Brain microvascular endothelial cell (primary cell): ENCODE data around the gene PNMA8A.

Experiments
- DNase-seq: peaks from one replicate; pipeline ENCODE4 v3.0.0-alpha.2; 2020
- H3K27ac ChIP-seq: fragments of 250-450 bp; sonication (Bioruptor Pico); 2 replicates; pipeline ENCODE4 v1.5.1; 2020; ENCODE audit warnings: mild to moderate bottlenecking, moderate library complexity
- H3K27me3 ChIP-seq: fragments of 250-450 bp; sonication (Bioruptor Pico); replicated peaks from 2 replicates; pipeline ENCODE4 v1.5.1; 2020; ENCODE audit warnings: mild to moderate bottlenecking
- H3K36me3 ChIP-seq: fragments of 250-450 bp; sonication (Bioruptor Pico); replicated peaks from 2 replicates; pipeline ENCODE4 v1.5.1; 2020; ENCODE audit warnings: mild to moderate bottlenecking
- H3K4me3 ChIP-seq: 2 replicates; pipeline ENCODE4 v1.5.1; 2011; ENCODE audit warnings: low read depth, mild to moderate bottlenecking, control low read depth, low read length, moderate library complexity
- in situ Hi-C: cut with HindIII; loops from 2 replicates; pipeline ENCODE4 v1.10.0; 2017; ENCODE audit warnings: low sequenced_read_pairs, low pct_ligation_motif_present
- TF ChIP-seq, protein P1 (sequence below): IDR thresholded peaks from 2 replicates; pipeline ENCODE4 v1.5.1; 2011; ENCODE audit warnings: low read depth, mild to moderate bottlenecking, moderate library complexity, low read length, control low read depth, inconsistent platforms; ENCODE audit errors: missing control alignments

Gene PNMA8A

DNA sequence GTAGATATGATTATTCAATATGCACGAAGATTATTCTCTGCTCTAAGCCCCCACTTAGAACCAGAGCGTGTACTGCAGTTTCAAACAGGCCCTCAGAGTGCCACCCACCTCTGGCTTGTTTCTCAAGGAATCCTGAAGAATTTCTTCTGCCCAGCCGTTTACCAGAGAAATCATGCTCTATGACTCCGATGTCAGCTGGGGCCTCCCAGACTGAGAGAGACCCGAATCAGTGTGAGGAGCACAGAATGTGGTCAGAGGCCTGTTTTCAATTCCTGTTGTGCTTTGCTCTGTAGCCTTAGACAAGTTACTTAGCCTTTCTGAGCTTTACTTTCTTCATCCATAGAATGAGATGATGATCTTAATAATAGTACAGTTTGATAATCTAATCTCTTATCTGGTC lies 48.2 kb downstream of the PNMA8A start:
- H3K27ac ChIP-seq = no peak overlapping the region
- H3K27me3 ChIP-seq = peaks cover 2% of the 10 kb centered on the region
- in situ Hi-C loops = no loop called here
- H3K36me3 ChIP-seq = no peaks in the 10 kb centered on the region
- TF ChIP-seq, protein P1, sequence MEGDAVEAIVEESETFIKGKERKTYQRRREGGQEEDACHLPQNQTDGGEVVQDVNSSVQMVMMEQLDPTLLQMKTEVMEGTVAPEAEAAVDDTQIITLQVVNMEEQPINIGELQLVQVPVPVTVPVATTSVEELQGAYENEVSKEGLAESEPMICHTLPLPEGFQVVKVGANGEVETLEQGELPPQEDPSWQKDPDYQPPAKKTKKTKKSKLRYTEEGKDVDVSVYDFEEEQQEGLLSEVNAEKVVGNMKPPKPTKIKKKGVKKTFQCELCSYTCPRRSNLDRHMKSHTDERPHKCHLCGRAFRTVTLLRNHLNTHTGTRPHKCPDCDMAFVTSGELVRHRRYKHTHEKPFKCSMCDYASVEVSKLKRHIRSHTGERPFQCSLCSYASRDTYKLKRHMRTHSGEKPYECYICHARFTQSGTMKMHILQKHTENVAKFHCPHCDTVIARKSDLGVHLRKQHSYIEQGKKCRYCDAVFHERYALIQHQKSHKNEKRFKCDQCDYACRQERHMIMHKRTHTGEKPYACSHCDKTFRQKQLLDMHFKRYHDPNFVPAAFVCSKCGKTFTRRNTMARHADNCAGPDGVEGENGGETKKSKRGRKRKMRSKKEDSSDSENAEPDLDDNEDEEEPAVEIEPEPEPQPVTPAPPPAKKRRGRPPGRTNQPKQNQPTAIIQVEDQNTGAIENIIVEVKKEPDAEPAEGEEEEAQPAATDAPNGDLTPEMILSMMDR = no peak
- H3K4me3 ChIP-seq = no peak overlapping the region
- no peak for DNase-seq

DNA sequence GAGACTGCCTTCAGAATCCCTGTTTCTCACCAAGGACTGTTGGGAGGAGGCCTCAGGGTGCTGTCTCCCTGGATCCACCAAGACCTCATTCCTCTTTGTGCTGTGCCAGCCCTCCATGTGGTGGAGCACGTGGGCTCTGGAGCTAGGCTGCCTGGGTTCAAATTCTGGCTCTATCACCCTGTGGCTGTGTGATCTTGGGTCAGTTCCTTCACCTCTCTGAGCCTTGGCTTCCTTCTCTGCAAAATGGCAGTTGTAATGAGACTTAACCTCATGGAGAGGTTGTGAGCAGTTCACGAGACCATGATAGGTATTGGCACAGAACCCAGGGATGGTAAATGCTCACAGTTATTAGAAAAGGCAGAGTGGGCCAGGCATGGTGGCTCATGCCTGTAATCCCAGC lies 49.0 kb downstream of the PNMA8A start:
- TF ChIP-seq, protein P1 = no peak
- no peaks in the 10 kb centered on the region for H3K27me3 ChIP-seq
- in situ Hi-C loops = no loop called here
- no peaks in the 10 kb centered on the region for H3K36me3 ChIP-seq
- no peak for DNase-seq
- no peak overlapping the region for H3K27ac ChIP-seq
- H3K4me3 ChIP-seq = no peak overlapping the region

DNA sequence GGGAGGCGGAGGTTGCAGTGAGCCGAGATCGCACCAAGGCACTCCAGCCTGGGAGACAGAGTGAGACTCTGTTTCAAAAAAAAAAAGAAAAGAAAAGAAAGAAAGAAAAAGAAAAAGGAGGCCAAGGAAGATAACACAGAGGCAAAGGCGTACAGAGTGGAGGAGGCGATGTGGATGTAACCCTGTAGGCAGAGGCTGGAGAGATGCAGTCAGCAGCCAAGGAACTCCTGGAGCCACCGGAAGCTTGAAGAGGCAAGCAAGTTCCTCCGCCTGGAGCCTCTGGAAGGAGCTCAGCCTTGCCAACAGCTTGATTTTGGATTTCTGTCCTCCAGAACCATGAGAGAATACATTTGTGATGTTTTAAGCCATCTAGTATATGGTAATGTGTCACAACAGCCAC lies 51.3 kb downstream of the PNMA8A start:
- Histone ChIP-seq H3K36me3 (no peaks in the 10 kb centered on the region), H3K27me3 (no peaks in the 10 kb centered on the region), H3K27ac (no peak overlapping the region), H3K4me3 (no peak overlapping the region)
- in situ Hi-C loops = no loop called here
- DNase-seq = no peak
- TF ChIP-seq, protein P1 = no peak
